Measurements from ENCODE around the gene CTNNA3.
"Not testable (repeated sequence)": the region's sequence is repeated elsewhere in the genome, so short reads cannot be mapped to it uniquely, and the experiment has no call there.

Gene CTNNA3

DNA sequence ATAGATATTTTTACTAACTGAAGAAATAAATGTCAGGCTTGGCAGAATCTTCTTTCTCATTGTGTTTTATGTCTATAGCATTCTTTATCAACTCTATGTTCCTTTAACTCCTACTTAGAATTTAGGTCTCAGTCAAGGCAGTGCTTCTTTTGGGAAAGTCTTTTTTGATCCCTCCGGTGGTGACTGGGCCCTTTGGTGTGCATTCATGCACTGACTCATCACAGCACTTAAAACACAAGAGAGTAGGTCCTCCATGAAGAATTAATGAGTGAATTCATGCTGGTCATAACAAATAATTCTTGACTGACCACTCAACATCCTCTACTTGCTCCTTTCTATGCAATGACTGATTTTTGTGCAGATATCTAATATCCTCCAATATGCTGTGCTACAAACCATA lies 1229.0 kb downstream of the CTNNA3 start:
- no peak for DNase-seq

- DNase-seq = no peak
Observed at GRCh38 chr10:66466622-66467021, 1229.4 kb downstream of the CTNNA3 start.

- no peak for DNase-seq
Observed at GRCh38 chr10:66463611-66464010, 1232.4 kb downstream of the CTNNA3 start.

GRCh38 chr10:66457629-66458028 lies 1238.4 kb downstream of the CTNNA3 start:
- no peak for DNase-seq

DNA sequence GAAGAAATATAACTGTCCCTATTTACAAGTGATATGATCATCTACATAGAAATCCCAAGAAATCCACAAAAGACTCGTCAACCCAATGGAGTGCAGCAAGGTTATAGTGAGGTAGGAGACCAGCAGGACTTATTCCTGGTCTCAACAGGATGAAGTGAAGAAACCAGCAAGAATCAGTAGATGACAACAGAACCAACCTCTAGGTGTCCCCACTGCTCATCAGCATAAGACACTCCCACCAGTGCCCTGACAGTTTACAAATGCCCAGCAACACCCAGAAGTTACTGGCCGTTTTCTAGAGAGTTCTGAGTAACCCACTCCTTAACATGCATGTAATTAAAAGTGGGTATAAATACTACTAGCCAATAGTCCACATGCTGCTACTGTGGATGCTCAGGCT lies 1240.7 kb downstream of the CTNNA3 start:
- DNase-seq = no peak

GRCh38 chr10:66440568-66440967 lies 1255.4 kb downstream of the CTNNA3 start:
- no peak for DNase-seq

DNA sequence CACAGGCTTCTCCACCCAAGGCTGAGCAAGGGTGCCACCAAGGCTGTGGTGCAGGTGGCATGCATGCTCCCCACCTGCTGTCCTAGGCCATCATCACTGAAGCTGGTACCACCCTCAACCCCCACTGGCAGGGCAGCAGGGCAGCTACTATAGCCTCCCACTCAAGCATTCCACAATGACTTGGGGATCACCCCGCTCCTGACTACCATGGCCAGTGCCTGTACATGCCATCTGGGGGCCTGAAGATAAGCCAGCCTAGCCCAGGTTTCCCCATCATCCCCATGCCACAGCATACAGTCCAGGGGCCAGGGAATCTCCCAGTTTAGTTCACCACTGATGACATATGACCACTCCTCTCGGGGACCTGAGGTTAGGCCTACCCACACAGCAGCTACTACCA lies 1281.1 kb downstream of the CTNNA3 start:
- no peak for DNase-seq

DNA sequence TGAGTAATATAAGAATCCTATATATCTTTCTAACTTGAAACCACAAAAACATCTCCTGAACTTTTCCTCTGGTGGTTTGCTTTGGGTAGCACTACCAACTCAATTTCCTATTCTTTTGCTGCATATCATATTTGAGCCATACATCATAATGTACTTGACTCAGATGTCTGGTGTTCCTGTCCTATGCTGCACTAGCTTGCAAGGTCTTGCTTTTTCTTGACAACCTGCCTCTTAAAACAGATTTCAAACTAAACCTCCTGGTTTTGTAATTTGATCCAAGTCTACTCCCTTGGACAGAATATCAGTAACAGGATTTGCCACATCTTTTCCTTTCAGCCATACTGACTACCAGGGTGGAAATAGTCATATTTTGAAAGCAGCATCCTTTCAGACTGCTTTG lies 1290.4 kb downstream of the CTNNA3 start:
- no peak for DNase-seq

DNA sequence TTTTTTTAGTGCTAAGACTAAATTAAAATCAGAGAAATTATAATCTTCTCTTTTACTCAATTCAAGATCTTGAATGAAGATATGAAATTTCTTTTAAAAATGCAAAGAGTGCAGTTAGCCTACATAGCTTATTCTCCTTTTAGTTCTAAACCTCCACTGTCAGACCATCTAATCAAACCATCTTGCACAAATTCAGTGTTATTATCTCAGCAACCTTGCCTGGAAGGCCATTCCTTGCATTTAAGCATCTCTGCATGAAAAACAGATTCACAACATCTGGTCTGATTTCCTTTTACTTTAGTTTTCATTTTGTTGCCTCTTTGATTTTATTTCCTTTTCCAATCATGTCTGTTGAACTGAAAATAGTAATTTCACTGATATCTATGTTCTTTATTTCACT lies 1297.3 kb downstream of the CTNNA3 start:
- no peak for DNase-seq

DNA sequence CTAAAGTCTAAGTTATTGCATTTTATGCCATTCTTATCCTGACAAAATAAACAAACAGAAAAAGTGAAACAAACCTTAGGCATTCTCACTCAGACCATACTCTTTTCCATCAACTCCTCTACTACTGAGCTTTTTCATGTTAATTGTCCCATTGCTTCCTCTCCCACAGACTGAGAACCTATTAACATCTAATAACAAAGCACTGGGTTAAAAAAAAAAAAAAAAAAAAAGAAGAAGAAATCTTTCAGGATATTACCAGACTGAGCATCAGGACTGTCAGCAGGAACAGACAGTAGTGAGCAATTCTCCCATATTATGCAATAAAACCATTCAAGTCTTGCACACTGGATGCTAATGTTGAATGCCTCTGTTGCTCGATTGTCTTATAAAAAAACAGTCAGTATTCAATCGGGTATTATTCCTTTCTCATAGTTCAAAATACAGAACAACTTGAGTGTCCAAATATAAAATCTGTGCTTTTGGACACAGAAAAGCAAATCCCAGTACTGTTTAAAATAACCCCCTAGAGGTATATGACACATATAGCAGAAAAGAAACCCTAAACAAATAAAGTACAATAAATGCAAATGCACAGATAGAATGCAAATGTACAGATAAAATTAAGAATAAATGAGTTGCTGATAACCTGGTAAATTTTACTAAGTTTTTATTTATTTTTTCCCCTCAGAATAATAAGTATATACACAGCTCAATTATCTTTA lies 1301.5 kb downstream of the CTNNA3 start:
- DNase-seq = no peak

DNA sequence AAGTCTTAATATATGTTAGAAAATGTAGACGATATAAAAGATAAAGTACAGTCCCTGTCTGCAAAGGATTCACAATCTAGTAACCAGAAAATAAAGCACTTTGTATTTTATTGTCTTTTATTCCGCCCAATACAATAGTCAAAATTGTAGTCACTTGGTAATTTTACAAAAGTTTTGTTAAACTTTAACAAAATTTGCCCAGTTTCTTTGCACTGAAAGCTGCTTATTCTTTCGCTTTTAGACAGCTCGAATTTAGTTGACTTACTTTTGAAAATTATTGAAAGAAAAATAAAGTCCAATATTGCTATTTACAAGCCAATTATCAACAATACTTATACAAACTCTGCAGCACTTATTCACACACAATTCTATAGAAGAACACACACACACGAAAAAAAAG lies 1305.1 kb downstream of the CTNNA3 start:
- no peak for DNase-seq

GRCh38 chr10:66381045-66381444 lies 1315.0 kb downstream of the CTNNA3 start:
- no peak for DNase-seq

DNA sequence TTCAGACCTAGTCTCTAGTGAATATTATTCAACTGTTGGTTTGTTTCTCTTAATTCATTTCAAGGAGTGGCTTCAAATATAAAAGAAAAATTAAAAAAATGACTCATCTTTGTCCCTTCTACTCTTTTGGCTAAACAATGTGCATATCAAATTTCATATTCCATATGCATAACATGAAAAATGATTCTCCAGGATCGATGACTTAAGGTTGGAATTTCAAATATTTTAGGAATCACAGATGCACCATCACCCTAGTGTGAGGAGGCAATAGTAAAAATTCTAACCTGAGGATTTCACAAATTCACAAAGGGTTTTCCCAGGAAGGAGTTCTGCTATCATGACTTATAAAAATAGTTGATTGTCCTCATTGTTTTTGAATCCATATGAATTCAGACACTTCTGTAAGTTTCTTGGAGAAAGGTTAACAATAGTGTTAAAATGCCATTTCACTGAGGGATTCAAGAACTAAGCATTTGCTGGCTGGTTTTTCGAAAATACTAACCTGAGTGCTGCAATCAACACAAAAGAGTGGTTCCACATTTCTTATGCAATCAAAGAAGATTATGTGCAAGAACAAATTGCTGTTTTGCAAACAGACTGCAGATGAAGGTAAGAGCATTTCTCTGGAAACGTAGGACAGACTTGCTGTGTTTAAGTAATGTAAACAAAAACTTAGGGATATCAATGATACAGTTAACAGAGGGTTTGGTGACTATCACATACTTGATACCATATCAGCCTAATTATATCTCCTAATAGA lies 1317.7 kb downstream of the CTNNA3 start:
- DNase-seq = no peak

GRCh38 chr10:66368146-66368545 lies 1327.8 kb downstream of the CTNNA3 start:
- no peak for DNase-seq

- no peak for DNase-seq
Observed at GRCh38 chr10:66366163-66366562, 1329.8 kb downstream of the CTNNA3 start.

GRCh38 chr10:66365686-66366085 lies 1330.3 kb downstream of the CTNNA3 start:
- no peak for DNase-seq

- no peak for DNase-seq
Observed at GRCh38 chr10:66362522-66362921, 1333.5 kb downstream of the CTNNA3 start.

DNA sequence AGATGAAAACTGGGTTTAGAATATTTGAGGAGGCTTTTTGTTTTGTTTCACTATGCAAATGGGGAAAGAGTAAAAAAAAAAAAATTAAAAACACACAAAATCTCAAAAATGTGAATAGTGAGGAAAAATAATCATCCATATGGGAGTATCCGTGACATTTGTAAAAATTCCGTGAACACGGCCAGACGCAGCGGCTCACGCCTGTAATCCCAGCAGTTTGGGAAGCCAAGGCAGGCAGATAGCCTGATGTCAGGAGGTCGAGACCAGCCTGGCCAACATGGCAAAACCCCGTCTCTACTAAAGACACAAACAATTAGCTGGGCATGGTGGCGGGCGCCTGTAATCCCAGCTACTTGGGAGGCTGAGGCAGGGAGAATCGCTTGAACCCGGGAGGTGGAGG lies 1342.2 kb downstream of the CTNNA3 start:
- DNase-seq = not testable (repeated sequence)

- DNase-seq = no peak
Observed at GRCh38 chr10:66353422-66353821, 1342.6 kb downstream of the CTNNA3 start.

DNA sequence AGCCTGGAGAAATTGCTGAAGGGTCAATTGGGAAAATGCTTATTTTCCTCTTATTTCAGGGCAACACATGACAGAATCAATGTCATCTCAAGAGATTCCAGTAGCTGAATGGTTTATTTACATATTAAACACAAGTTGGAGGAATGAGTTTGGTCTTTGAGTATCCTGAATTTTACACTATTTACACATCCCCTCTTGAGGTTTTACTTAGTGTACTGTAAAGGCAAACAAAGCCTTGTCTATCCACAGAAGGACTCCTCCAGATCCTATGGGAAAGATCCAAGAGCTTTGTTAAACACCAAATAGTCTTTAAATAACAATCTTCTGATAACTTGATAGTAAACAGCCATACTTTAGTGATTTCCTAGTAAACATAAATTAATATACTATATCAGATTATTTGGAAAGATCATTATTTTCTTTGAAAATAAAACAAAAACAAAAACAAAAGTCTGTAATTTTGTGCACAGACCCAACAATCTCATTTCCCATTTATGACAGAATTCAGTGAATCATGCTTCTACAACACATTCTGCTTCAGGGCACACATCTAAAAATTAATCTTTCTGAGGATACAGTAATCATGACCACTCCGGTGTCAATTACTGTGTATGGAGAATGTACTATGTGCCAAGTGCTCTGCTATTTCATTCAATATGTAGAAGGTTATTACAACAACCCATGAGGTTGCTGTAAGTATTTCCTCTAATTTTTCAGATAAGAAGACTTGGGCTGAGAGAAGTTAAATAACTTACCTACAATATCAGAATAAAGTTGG lies 1345.2 kb downstream of the CTNNA3 start:
- DNase-seq = no peak

DNA sequence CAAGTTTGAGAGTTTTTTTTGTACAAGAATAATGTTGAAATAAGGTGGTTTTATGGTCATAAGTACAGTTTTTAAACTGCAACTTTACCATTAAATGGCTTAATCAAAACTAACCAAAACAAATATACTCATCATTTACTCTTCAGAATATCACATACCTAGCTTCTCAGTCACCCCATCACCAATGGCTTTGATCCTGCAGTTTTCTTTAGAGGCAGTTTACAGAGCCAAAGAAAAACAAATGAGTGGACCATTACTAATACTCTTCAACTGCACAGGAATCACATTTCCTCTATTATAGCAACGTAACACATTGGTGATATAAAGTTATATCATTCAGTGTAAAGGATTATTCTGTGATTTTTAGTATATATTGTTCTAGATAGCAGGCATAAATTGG lies 1346.3 kb downstream of the CTNNA3 start:
- DNase-seq = no peak

DNA sequence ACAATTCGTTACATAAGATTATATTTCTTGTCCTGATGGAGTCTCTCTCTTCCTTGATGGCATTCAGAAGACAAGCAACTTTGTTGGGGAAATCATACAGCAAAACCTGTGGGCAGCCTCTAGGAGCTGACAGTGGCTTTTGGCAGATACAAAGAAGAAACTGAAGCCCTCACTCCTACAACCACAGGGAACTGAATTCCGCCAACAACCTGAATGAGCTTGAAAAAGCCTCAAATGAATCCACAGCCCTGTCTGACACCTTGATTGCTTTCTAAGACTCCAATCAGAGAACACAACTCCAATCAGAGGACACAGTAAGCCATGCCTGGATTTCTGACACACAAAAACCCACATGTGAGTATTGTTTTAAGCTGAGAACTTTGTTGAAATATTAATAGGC lies 1346.9 kb downstream of the CTNNA3 start:
- no peak for DNase-seq

DNA sequence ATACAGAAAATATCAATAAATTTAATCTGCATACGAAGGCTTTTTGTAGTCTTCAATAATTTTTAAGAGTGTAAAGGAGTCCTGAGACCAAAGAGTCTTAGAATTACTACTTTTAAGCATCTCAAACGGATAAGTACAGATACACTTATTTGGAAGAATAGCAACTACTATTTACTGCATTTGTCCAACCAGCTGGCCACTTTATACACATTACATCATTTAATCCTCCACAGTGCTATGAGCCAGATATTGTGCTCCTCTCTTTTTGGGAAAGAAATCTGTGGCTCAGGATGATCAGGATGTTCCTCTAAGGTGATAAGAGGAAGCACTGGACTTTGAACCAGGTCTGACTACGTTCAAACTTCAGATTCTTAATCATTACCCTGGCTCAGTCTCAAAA lies 1358.8 kb downstream of the CTNNA3 start:
- no peak for DNase-seq

- DNase-seq = no peak
Observed at GRCh38 chr10:66336791-66337190, 1359.2 kb downstream of the CTNNA3 start.

Data from DMS79 (cell line).